Endometrial microvascular endothelial cells (primary cell): ENCODE data around the gene MYOD1. TPM values are rescaled to one million over a fixed set of nuclear protein-coding genes. Genes with fewer than 3 reads are reported as not detected.

ENCODE experiments used
- in situ Hi-C: cut with HindIII; loops from 2 replicates; pipeline ENCODE4 v1.10.0; 2017; ENCODE audit warnings: low sequenced_read_pairs, low pct_unique_long_range_greater_than_20kb; ENCODE audit errors: inconsistent ontology term
- total RNA-seq: library from RNA; depleted of rRNA; stranded (reverse); fragments of >200 nt; gene quantifications from one replicate; pipeline ENCODE4 v1.2.3, GENCODE V29; 2015; ENCODE audit errors: inconsistent ontology term

Gene MYOD1
- total RNA-seq, 1 donor from 2014 or later = not detected

DNA sequence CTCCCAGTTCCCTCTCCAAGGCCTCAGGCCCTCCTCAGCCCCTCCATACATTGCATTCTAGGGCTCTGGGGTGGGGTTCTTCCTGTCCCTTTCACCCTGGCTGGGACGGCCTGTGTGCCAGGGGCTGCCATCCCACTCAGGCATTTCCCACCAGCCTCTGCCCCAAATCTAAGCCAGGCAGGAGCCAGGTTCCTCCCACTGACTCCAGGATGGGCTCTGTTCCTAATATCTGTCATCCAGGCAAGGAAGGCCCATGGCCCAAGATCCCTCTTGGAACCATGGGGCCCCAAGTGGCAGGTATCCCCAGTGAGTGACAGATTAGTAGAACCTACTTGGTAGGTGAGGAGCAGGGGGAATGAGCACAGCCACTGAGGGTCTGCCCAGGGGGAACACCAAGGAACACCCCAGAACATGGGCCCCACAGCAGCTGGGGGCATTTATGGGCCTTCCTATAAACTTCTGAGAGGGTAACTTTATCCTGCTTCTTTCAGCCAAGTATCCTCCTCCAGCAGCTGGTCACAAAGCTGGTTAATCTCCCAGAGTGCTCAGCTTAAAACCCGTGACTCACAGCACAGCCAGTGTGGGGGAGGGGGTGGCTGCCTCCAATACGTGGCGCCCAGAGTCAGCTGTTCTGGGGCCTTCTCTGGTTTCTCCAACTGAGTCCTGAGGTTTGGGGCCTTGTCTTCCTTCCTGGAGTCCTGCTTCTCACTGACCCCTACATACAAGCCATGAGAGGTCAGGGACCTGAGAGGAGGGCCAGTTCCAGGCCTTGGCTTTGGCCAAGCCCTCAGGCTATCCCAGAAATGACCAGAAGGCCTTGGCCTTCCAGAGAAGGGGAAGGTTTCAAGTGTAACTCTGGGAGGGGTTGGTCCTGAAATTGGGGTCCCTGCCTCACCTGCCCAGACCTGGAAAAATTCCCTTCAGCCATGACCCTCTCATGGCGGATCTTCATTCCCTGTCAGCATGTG is 19.9 kb upstream of the MYOD1 start:
- in situ Hi-C loops = no loop called here

- in situ Hi-C loops = no loop called here
Observed at GRCh38 chr11:17700991-17701390, 18.4 kb upstream of the MYOD1 start.

DNA sequence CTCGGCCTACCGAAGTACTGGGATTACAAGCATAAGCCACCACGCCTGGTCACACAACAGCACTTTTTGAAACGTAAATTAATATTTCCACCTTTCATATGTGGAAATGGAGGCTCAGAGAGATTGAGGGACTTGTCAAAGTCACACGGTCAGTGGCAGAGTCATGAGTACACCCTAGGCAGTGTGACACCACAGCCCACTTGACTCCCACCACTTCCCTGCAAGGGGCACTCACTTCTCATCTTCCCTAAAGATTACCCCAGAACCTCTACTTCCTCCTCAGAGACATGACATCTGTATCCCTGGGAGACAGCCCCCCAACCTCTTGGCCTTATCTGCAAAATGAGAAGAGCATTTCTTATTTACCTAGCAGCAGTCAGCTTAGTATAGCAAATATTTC is 16.5 kb upstream of the MYOD1 start:
- in situ Hi-C loops = no loop called here

- in situ Hi-C loops = no loop called here
Observed at GRCh38 chr11:17703951-17704350, 15.4 kb upstream of the MYOD1 start.

DNA sequence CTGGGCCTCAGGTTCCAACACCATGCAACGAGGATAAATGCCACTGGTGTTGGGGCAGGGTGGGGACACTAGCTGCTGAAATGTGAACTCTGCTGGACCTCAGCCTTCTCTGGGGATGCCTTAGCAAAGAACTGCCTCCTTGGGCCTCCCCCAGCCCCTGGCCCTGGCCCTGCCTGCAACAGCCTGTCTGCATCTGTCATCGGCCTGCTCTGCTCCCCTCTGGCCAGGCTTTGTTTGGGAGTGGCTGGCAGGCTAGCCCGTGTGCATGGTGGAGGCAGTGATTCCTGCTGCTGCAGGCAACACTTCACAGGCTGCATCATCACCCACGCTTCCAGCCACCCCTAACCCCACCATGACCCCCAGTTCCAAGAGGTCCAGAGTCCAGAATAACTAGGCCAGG is 11.5 kb upstream of the MYOD1 start:
- in situ Hi-C loops = no loop called here

DNA sequence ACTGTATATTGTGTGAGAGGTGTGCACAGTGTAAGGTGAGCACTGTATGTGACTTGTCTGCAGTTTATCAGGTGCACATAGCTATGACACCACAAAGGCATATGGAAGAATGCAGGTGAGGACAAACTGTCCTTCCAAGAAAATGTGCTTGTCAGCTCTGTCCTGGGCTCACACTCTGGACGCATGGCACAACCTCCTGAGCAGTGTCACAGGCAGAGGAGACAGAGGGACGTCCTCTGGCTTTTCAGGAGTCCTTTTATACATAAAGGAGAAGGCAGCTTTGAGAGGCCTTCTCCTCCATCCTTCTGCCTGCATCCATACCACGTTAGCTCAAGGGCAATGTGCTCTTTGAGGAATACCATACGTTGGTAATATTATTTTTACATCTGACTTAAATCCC is 7.5 kb upstream of the MYOD1 start:
- in situ Hi-C loops = no loop called here

- in situ Hi-C loops = no loop called here
Observed at GRCh38 chr11:17713851-17714250, 5.5 kb upstream of the MYOD1 start.

DNA sequence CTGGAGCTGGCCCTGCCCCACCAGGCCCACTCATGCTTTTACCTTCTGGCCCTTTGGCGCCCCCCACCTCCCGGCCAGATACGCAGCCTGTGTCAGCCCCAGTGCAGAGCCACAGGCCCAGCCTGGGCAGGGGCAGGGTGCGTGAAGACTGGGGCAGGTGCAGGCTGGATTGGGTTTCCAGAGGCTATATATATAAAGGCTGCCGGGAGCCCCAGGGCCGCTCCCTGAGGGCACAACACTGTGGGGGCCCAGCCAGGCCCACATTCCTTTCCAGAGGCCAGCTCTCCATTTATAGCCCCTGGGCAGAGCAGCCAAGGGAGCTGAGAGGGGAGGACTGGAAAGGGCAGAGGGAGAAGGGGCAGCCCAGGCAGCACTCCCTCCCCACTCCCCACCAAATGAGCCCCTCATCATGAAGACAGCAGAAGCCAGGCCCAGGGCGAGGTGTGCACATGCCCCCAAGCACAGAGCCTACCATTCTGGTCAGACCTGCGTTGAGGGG is 5.0 kb upstream of the MYOD1 start:
- in situ Hi-C loops = no loop called here

GRCh38 chr11:17714870-17715269 is 4.5 kb upstream of the MYOD1 start:
- in situ Hi-C loops = no loop called here

DNA sequence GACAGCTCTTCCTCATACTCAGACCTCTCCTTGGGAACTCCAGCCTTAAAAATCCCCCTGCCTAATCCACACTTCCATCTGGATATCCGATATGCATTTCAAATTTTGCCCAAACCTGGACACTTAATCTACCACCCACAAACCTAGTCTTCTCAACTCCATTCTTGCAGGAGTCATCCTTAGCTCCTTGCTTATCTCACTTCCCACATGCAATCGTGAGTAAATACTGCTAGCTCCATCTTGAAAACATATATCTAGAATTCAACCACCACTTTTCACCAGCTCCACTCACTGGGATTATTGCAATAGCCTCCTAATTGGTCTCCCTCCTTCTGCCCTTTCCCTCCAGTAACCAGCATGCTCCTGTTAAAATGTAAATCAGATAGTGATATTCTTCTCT is 2.6 kb upstream of the MYOD1 start:
- in situ Hi-C loops = no loop called here

DNA sequence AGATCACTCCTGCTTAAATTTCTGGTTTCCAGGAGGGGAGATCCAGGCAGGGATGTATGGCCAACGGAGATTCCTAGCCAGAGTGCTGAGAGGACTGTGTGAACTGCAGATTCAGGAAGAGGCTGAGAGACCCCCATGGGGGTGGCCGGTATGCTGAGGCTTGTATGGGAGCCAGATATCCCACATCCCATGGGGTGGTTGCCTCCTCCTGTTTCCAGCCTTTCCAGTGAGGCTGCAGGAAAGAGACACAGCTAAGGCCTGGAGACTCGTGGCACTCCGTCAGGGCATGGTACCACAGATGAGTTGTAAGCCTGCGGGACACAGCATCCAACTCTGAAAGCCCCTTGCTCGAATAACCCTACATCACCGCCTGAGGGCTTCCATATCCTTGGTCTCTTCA is 1.4 kb upstream of the MYOD1 start:
- in situ Hi-C loops = no loop called here

DNA sequence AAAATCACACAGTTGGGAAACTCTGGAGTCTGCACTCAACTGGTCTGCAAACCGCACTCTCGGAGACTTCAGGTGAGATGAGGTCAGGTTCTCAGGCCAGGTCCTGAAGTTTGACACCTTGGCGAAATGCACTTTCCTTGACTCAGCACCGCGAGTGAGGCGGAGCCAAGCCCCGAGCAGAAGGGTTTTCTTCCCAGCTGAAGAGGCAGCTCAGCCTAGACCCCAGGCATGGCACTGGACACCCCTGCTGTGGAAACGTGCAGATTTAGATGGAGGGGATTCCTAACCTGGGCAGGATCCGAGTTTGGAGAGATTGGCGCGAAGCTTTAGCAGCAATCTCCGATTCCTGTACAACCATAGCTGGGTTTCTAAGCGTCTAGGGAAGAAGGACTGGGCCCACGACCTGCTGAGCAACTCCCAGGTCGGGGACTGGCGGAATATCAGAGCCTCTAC is 835 bp upstream of the MYOD1 start:
- in situ Hi-C loops = no loop called here

DNA sequence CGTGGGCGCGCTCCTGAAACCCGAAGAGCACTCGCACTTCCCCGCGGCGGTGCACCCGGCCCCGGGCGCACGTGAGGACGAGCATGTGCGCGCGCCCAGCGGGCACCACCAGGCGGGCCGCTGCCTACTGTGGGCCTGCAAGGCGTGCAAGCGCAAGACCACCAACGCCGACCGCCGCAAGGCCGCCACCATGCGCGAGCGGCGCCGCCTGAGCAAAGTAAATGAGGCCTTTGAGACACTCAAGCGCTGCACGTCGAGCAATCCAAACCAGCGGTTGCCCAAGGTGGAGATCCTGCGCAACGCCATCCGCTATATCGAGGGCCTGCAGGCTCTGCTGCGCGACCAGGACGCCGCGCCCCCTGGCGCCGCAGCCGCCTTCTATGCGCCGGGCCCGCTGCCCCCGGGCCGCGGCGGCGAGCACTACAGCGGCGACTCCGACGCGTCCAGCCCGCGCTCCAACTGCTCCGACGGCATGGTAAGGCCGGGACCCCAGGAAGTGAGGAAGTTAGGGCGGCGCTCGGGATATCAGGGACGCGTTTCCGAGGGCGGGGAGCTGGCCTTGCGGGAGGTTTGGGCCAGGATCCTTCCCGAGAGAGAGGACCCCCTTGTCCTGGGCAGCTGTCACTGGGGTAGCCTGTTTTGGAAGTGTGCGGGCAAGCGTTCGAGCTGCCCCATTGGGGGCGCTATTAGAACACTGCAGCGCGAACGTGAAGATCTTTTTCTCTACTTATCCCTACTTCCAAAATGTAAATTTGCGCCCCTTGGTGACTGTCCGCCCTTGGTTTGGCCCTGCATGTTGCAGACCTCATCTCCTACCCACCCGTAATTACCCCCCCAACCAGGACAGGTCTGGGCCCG is 796 bp downstream of the MYOD1 start:
- in situ Hi-C loops = no loop called here

GRCh38 chr11:17720796-17721171 is 1.4 kb downstream of the MYOD1 start:
- in situ Hi-C loops = no loop called here

- in situ Hi-C loops = no loop called here
Observed at GRCh38 chr11:17721242-17721999, 2.0 kb downstream of the MYOD1 start.

- in situ Hi-C loops = no loop called here
Observed at GRCh38 chr11:17722000-17722643, 2.8 kb downstream of the MYOD1 start.

- in situ Hi-C loops = no loop called here
Observed at GRCh38 chr11:17724020-17724908, 4.9 kb downstream of the MYOD1 start.

GRCh38 chr11:17725174-17725573 is 5.8 kb downstream of the MYOD1 start:
- in situ Hi-C loops = loop anchor here (25.0 kb wide), 1 partner anchor 262 kb away; no protein-coding TSS in a partner anchor
